Transverse colon (tissue), 3 donors: Measurements from ENCODE around the gene GARS1.

Experiments
- POLR2A ChIP-seq: fragments of 450-650 bp; IDR thresholded peaks from one replicate; pipeline ENCODE4 v1.6.1; 2016; ENCODE audit warnings: antibody characterized with exemption, mild to moderate bottlenecking, moderate library complexity
- TF ChIP-seq, protein P1 (sequence below), 5 experiments: fragments of 200-600 bp in 3 of 5; fragments of 450-650 bp in 2 of 5; sonication (generic) in 3 of 5; IDR thresholded peaks; 1 replicate in 2 of 5; 2 replicates in 3 of 5; pipeline ENCODE4 v1.5.1; 2016 to 2017; ENCODE audit warnings: antibody characterized with exemption in 5 of 5, inconsistent platforms in 3 of 5, mild to moderate bottlenecking in 2 of 5, moderate library complexity in 1 of 5

DNA sequence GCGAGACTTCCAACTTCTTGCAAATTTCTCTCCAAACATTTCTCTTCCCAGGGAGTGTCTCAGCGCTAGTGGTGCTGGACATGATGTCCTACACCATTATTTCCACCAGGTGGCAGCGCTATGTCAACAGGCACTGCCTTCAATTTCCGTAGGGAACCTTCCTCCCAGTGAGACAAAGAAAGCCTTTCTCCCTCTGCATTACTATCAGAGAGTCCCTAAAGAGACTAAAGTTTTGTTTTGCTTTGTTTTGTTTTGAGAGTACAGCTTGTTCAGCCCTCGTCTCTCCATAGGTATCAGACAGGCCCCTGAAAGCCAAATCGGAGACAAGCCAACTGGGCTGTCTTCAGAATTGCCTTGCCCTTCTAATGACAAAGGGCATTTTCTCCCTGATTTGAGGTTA lies 45.8 kb upstream of the GARS1 start:
- TF ChIP-seq POLR2A = no peak
- TF ChIP-seq, protein P1, sequence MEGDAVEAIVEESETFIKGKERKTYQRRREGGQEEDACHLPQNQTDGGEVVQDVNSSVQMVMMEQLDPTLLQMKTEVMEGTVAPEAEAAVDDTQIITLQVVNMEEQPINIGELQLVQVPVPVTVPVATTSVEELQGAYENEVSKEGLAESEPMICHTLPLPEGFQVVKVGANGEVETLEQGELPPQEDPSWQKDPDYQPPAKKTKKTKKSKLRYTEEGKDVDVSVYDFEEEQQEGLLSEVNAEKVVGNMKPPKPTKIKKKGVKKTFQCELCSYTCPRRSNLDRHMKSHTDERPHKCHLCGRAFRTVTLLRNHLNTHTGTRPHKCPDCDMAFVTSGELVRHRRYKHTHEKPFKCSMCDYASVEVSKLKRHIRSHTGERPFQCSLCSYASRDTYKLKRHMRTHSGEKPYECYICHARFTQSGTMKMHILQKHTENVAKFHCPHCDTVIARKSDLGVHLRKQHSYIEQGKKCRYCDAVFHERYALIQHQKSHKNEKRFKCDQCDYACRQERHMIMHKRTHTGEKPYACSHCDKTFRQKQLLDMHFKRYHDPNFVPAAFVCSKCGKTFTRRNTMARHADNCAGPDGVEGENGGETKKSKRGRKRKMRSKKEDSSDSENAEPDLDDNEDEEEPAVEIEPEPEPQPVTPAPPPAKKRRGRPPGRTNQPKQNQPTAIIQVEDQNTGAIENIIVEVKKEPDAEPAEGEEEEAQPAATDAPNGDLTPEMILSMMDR (IDR thresholded peaks at IDR 0.05) = peak; percentile 75 to 85 (median 84)
